Neural progenitor cell (in vitro differentiated cells): ENCODE measurements around the gene ZNF189. TPM values are rescaled to one million over a fixed set of nuclear protein-coding genes. Genes with fewer than 3 reads are reported as not detected.
A peak's percentile ranks its signal among the peaks of the same experiment; 100 is the strongest.

Source experiments
- DNase-seq: peaks from one replicate; pipeline ENCODE4 v3.0.0-alpha.2; 2016; ENCODE audit warnings: low spot score
- H2AFZ ChIP-seq: fragments of 200-600 bp; sonication (generic); replicated peaks from 2 replicates; pipeline ENCODE4 v1.6.1; 2016; ENCODE audit warnings: antibody characterized with exemption
- H3F3A ChIP-seq: fragments of 200-600 bp; sonication (generic); 2 replicates; pipeline ENCODE4 v1.6.1; 2016; ENCODE audit warnings: antibody characterized with exemption, low read depth
- H3K27ac ChIP-seq: fragments of 200-600 bp; sonication (generic); 2 replicates; pipeline ENCODE4 v1.5.1; 2016; ENCODE audit warnings: mild to moderate bottlenecking
- H3K27me3 ChIP-seq: fragments of 200-600 bp; sonication (generic); 2 replicates; pipeline ENCODE4 v1.6.1; 2016; ENCODE audit warnings: mild to moderate bottlenecking, moderate library complexity
- H3K36me3 ChIP-seq: fragments of 200-600 bp; sonication (generic); 2 replicates; pipeline ENCODE4 v1.5.1; 2016
- H3K4me1 ChIP-seq: fragments of 200-600 bp; sonication (generic); 2 replicates; pipeline ENCODE4 v1.6.1; 2016; ENCODE audit warnings: mixed run types
- H3K4me2 ChIP-seq: fragments of 200-600 bp; sonication (generic); 2 replicates; pipeline ENCODE4 v1.6.1; 2016
- H3K4me3 ChIP-seq: fragments of 200-600 bp; sonication (generic); 2 replicates; pipeline ENCODE4 v1.5.1; 2016
- H3K79me2 ChIP-seq: fragments of 200-600 bp; sonication (generic); 2 replicates; pipeline ENCODE4 v1.6.1; 2016; ENCODE audit warnings: low read depth
- H3K9ac ChIP-seq: fragments of 200-600 bp; sonication (generic); 2 replicates; pipeline ENCODE4 v1.6.1; 2016
- H3K9me3 ChIP-seq: fragments of 200-600 bp; sonication (generic); 2 replicates; pipeline ENCODE4 v1.5.1; 2016; ENCODE audit warnings: low read depth
- H4K20me1 ChIP-seq: fragments of 200-600 bp; sonication (generic); 2 replicates; pipeline ENCODE4 v1.6.1; 2016; ENCODE audit warnings: low read depth
- H3K27ac Mint-ChIP-seq: 3 replicates; pipeline ENCODE4 v1.8.0; 2021; ENCODE audit warnings: mixed read lengths
- H3K27me3 Mint-ChIP-seq: 2 replicates; pipeline ENCODE4 v1.8.0; 2022; ENCODE audit warnings: low read depth, mild to moderate bottlenecking, inconsistent platforms, moderate library complexity, mixed read lengths; ENCODE audit not compliant: insufficient read depth
- H3K36me3 Mint-ChIP-seq: 3 replicates; pipeline ENCODE4 v1.8.0; 2021; ENCODE audit warnings: mixed read lengths
- H3K4me1 Mint-ChIP-seq: 3 replicates; pipeline ENCODE4 v1.8.0; 2021; ENCODE audit warnings: mixed read lengths
- H3K4me3 Mint-ChIP-seq: 3 replicates; pipeline ENCODE4 v1.8.0; 2021; ENCODE audit warnings: mild to moderate bottlenecking, moderate library complexity, mixed read lengths
- H3K9me3 Mint-ChIP-seq: 3 replicates; pipeline ENCODE4 v1.8.0; 2020; ENCODE audit warnings: mixed read lengths
- EZH2 ChIP-seq: fragments of 200-600 bp; sonication (generic); IDR thresholded peaks from 2 replicates; pipeline ENCODE4 v1.6.1; 2017; ENCODE audit warnings: antibody characterized with exemption, mild to moderate bottlenecking, moderate library complexity
- EZH2phosphoT487 ChIP-seq: fragments of 200-600 bp; sonication (generic); IDR thresholded peaks from 2 replicates; pipeline ENCODE4 v1.6.1; 2017; ENCODE audit warnings: antibody characterized with exemption
- total RNA-seq: library from RNA; depleted of rRNA; stranded (reverse); fragments of >200 nt; gene quantifications from 2 replicates; pipeline ENCODE4 v1.2.3, GENCODE V29; 2015; ENCODE audit warnings: low replicate concordance
- TF ChIP-seq, protein P1 (sequence below): fragments of 200-600 bp; sonication (generic); IDR thresholded peaks from 2 replicates; pipeline ENCODE4 v1.5.1; 2017; ENCODE audit warnings: antibody characterized with exemption, mild to moderate bottlenecking

The ZNF189 gene
- total RNA-seq, 1 donor from 2014 or later: 40.2 TPM

DNA sequence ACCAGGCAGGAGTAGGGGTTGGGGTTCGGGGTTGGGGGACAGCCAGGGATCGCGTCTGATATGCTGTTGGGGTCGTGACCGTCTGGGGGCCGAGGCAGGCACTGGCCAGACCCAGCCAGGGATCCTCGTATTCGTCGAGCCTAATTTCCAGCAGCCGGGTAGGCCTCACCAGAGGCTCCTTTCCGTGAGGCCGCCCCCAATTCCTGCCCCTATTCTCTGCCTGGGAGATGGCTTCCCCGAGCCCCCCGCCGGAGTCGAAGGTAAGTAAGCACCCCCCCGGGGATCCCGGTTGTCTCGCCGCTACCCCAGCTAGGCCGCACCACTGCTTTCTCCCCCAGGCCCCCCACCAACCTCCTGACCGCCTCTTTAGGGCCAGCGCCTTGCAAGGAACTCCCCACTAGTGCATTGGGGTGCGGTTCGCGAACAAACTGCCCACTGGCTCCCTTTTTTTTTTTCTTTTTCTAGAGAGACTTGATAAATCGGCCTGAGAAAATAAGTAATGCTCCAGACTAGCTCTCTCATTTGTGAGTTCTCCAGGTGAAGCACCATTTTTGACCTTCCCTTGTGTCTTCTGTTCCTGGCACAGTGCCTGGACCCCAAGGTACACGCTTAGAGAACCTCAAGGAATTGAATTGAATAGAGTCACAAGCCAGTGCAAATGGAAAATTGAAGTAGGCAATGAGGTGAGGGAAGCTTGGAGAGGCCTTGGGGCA is 435 bp downstream of the ZNF189 start:
- H3K27me3 ChIP-seq: no peaks in the 10 kb centered on the region
- H3K79me2 ChIP-seq: peaks cover 72% of the 10 kb centered on the region
- Mint-ChIP-seq H3K4me1 (peaks cover 23% of the 10 kb centered on the region), H3K27ac (peak overlapping the region; percentile 84), H3K27me3 (peaks cover 5% of the 10 kb centered on the region), H3K9me3 (peaks cover 61% of the 10 kb centered on the region), H3K4me3 (peak overlapping the region; percentile 97), H3K36me3 (peaks cover 70% of the 10 kb centered on the region)
- H3K9ac ChIP-seq: peak overlapping the region; percentile 86
- H3K4me1 ChIP-seq: peaks cover 13% of the 10 kb centered on the region
- H3K4me2 ChIP-seq: peak overlapping the region; percentile 91
- H2AFZ ChIP-seq: peak overlapping the region; percentile 48
- H3F3A ChIP-seq: no peaks in the 10 kb centered on the region
- H3K27ac ChIP-seq: no peak overlapping the region
- peaks cover 39% of the 10 kb centered on the region for H3K36me3 ChIP-seq
- TF ChIP-seq, protein P1, sequence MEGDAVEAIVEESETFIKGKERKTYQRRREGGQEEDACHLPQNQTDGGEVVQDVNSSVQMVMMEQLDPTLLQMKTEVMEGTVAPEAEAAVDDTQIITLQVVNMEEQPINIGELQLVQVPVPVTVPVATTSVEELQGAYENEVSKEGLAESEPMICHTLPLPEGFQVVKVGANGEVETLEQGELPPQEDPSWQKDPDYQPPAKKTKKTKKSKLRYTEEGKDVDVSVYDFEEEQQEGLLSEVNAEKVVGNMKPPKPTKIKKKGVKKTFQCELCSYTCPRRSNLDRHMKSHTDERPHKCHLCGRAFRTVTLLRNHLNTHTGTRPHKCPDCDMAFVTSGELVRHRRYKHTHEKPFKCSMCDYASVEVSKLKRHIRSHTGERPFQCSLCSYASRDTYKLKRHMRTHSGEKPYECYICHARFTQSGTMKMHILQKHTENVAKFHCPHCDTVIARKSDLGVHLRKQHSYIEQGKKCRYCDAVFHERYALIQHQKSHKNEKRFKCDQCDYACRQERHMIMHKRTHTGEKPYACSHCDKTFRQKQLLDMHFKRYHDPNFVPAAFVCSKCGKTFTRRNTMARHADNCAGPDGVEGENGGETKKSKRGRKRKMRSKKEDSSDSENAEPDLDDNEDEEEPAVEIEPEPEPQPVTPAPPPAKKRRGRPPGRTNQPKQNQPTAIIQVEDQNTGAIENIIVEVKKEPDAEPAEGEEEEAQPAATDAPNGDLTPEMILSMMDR: no peak
- TF ChIP-seq EZH2: no peak
- no peak for TF ChIP-seq EZH2phosphoT487
- no peaks in the 10 kb centered on the region for H4K20me1 ChIP-seq
- DNase-seq: no peak
- H3K4me3 ChIP-seq: peak overlapping the region; percentile 69
- H3K9me3 ChIP-seq: peaks cover 15% of the 10 kb centered on the region

DNA sequence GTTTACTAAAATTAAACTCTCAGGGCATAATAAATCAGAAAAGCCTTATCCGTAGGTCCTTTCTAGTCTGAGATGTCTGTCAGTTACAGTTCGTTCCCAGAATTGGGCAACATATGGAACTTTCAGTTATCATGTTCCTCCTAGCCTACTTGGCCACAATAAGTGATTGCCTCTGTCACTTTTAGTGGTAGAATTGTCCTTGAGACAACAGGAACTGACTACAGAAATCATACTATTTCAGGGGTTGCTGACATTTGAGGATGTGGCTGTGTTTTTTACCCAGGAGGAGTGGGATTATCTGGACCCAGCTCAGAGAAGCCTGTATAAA is 956 bp downstream of the ZNF189 start:
- H3F3A ChIP-seq: no peaks in the 10 kb centered on the region
- H4K20me1 ChIP-seq: no peaks in the 10 kb centered on the region
- H3K4me1 ChIP-seq: peaks cover 13% of the 10 kb centered on the region
- Mint-ChIP-seq H3K9me3 (peaks cover 59% of the 10 kb centered on the region), H3K27ac (no peak overlapping the region), H3K36me3 (peaks cover 70% of the 10 kb centered on the region), H3K4me3 (peak overlapping the region; percentile 97), H3K27me3 (peaks cover 5% of the 10 kb centered on the region), H3K4me1 (peaks cover 23% of the 10 kb centered on the region)
- H3K4me3 ChIP-seq: peak overlapping the region; percentile 69
- H2AFZ ChIP-seq: no peak overlapping the region
- TF ChIP-seq, protein P1: no peak
- TF ChIP-seq EZH2phosphoT487 (no peak), EZH2 (no peak)
- H3K27me3 ChIP-seq: no peaks in the 10 kb centered on the region
- H3K9me3 ChIP-seq: peaks cover 14% of the 10 kb centered on the region
- no peak for DNase-seq
- no peak overlapping the region for H3K27ac ChIP-seq
- H3K79me2 ChIP-seq: peaks cover 67% of the 10 kb centered on the region
- H3K36me3 ChIP-seq: peaks cover 44% of the 10 kb centered on the region
- H3K9ac ChIP-seq: peak overlapping the region; percentile 86
- peak overlapping the region; percentile 91 for H3K4me2 ChIP-seq

DNA sequence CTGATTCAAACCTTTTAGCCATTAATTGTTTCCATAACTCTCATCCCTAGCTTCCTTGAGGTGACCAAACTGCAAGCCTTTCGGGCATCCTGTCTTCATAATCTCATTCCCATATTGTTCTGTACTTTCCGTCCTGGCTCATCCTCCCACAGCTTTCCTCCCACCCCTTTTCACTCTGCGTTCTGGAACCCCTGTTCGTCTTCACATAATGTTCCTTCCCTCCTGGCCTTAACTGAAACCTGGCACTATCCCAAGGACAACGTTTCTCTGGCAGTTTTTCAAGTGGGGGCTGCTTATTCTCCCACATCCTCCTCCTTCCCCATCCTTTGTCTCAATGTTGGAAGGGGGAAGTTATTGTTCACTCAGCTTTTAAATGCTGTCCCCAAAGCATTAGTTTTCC is 1.5 kb downstream of the ZNF189 start:
- H3K9me3 Mint-ChIP-seq: peaks cover 60% of the 10 kb centered on the region
- peak overlapping the region; percentile 91 for H3K4me2 ChIP-seq
- H3K4me3 ChIP-seq: peak overlapping the region; percentile 69
- H3F3A ChIP-seq: no peaks in the 10 kb centered on the region
- H3K4me3 Mint-ChIP-seq: peak overlapping the region; percentile 97
- H2AFZ ChIP-seq: no peak overlapping the region
- H3K4me1 Mint-ChIP-seq: peaks cover 23% of the 10 kb centered on the region
- H3K9ac ChIP-seq: no peak overlapping the region
- H3K36me3 Mint-ChIP-seq: peaks cover 70% of the 10 kb centered on the region
- H3K27ac Mint-ChIP-seq: no peak overlapping the region
- peaks cover 5% of the 10 kb centered on the region for H3K27me3 Mint-ChIP-seq
- H3K79me2 ChIP-seq: peaks cover 62% of the 10 kb centered on the region
- H3K27ac ChIP-seq: no peak overlapping the region
- peaks cover 13% of the 10 kb centered on the region for H3K4me1 ChIP-seq
- no peak for DNase-seq
- no peak for TF ChIP-seq EZH2phosphoT487
- no peak for TF ChIP-seq EZH2
- TF ChIP-seq, protein P1: no peak
- no peaks in the 10 kb centered on the region for H3K27me3 ChIP-seq
- peaks cover 44% of the 10 kb centered on the region for H3K36me3 ChIP-seq
- H3K9me3 ChIP-seq: peaks cover 13% of the 10 kb centered on the region
- no peaks in the 10 kb centered on the region for H4K20me1 ChIP-seq
